Germinal center (tissue), 1 donor: Measurements from ENCODE around the gene OR2AP1.
"Not testable (repeated sequence)": the region's sequence is repeated elsewhere in the genome, so short reads cannot be mapped to it uniquely, and the experiment has no call there.

Experiments used
- DNase-seq: peaks from one replicate; pipeline ENCODE4 v3.0.0; 2012; ENCODE audit warnings: mixed read lengths, low spot score

OR2AP1 gene

DNA sequence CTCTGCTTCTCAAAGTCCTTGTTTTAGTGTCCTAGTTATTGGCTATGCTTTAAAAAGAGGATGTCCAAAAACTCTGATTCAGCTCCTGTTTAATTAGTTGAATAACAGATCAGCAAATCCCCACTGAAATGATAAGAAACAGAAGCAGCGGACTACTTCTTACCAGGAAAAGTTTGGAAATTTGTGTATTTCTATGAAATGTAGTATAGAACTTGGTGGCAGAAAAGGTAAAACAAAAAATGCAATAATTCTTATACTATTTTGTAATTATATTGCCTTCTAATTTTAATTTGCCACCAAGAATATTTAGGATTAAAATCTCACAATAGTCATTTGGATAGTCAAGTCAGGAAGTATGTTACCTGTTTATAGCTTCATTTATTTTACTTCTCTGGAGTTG, at the start of gene OR2AP1:
TSS of gene OR2AP1 (plus strand) at position 301 of the 400 bp plus-strand sequence. CDS start 1,947 bp downstream, outside the sequence.
- DNase-seq, result no peak

DNA sequence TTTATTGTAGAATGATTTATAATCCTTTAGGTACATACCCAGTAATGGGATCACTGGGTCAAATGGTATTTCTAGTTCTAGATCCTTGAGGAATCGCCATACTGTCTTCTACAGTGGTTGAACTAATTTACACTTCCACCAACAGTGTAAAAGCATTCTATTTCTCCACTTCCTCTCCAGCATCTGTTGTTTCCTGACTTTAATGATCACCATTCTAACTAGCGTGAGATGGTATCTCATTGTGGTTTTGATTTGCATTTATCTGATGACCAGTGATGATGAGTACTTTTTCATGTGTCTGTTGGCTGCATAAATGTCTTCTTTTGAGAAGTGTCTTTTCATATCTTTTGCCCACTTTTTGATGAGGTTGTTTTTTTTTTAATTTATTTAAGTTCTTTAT, 24.0 kb upstream of the OR2AP1 start:
- not testable (repeated sequence) for DNase-seq

DNA sequence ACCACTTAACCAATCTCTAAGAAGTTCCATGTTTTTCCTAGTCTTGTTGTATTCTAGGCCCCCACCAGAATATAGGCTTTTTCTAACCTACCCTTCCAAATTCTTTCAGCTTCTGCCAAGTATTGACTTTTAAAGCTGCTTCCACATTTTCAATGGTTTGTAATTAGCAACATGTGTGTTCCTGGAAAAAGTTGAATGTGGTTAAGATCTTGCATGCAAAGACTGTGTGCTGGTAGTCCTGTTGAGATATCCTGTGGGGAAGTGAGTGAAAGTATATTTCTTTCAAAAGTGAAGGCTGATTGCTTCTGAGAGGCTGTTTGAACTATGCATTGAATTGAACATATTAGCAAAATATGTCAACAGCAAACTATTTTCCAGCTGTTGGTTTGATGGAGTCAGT, 23.5 kb upstream of the OR2AP1 start:
- no peak for DNase-seq

DNA sequence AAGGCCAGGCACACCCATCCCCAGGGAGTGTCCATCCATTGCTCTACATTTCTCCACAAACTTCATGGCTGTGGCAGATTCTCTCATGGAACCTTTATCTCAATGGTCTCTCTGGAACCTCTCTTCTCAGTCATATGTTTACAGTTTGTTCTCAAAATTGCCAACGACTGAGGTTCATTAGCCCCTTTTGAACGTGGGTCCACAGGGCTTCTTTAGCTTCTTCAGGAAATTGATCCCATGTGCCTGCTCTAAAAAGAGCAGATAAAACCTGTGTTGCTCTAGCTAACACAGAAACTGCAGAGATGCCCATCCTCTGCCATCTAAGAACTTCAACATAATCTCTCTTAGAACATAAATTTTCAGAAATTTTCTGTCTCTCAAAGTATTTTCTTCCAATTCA, 23.0 kb upstream of the OR2AP1 start, which contains the start of gene OR6C4:
TSS of gene OR6C4 (plus strand) at position 301 of the 400 bp plus-strand sequence. CDS start 1,625 bp downstream, outside the sequence.
- DNase-seq, result no peak

DNA sequence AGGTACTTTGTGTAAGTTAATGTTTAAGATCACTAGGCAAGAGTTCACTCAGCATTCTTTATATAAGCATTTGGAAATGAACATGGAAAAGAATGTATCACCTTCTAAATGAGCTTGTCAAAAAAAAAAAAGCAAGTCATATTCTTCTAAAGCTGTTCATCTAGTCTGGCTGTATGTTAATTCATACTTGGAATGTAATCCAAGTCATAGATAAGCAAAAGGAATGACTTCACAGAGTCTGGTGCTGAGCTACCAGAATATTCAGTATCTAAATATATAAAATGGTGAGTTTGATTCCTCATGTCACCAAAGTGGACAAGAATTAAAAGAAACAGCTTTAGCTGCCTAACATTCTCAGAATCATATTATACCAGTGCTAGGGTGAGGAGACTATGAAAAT, 18.0 kb upstream of the OR2AP1 start:
- no peak for DNase-seq

DNA sequence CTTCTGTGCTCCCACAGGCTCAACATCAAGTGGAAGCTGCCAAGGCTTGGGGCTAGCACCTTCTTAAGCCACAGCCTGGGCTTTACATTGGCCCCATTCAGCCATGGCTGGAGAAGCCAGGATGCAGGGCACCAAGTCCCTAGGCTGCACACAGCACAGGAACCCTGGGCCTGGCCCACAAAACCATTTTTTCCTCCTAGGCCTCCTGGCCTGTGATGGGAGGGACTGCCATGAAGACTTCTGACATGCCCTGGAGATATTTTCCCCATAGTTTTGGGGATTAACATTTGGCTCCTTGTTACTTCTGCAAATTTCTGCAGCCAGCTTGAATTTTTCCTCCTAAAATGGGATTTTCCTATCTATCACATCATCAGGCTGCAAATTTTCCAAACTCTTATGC, 2.2 kb upstream of the OR2AP1 start:
- not testable (repeated sequence) for DNase-seq

DNA sequence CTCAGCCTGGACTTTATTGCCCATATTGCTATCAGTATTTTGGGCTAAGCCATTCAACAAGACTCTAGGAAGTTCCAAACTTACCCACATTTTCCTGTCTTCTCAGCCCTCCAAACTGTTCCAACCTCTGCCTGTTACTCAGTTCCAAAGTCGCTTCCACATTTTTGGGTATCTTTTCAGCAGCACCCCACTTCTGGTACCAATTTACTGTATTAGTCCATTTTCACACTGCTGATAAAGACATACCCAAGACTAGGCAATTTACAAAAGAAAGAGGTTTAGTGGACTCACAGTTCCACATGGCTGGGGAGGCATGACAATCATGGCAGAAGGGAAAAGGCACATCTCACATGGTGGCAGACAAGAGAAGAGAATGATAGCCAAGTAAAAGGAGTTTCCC, 1.6 kb upstream of the OR2AP1 start:
- not testable (repeated sequence) for DNase-seq

DNA sequence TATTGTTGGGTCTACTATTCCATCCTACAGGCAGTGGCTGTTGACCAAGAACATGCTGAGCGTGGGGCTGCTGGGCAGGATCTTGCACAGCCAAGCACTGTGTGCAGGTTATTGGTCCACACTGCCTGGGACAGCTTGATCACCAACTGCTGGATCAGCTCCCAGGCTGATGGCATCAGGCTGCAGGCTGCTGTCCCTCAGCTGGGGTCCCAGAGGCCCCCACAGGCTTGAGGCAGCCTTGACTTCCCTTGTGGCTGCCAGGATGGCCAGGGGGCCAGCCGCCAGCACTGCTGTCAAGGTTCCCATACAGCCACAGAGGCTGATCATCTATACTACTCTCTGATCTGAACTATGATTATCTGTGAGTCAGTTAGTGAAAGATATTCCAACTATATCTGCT, 9.8 kb downstream of the OR2AP1 start:
- no peak for DNase-seq

DNA sequence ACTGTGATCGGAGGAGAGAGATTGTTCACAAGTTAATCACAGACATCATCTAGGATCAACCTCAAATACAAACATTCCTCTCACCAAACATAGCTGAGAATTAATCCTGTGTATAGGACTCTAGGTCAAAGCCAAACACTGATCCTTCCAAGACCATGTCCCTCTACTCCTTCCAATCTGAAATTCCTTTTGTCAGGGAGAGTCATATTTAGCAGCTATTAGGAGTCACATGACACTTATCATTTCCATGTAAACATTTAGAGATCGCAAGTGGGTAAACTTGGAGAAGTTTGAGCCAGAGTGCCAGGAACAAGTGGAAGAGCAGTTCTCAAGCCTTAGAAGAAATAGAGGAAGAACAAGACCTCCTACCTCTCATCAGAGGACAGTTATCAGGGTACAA, 13.5 kb downstream of the OR2AP1 start:
- no peak for DNase-seq

DNA sequence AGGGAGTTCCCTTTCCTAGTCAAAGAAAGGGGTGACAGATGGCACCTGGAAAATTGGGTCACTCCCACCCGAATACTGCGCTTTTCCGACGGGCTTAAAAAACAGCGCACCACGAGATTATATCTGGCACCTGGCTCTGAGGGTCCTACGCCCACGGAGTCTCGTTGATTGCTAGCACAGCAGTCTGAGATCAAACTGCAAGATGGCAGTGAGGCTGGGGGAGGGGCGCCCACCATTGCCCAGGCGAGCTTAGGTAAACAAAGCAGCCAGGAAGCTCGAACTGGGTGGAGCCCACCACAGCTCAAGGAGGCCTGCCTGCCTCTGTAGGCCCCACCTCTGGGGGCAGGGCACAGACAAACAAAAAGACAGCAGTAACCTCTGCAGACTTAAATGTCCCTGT, 17.9 kb downstream of the OR2AP1 start:
- not testable (repeated sequence) for DNase-seq

DNA sequence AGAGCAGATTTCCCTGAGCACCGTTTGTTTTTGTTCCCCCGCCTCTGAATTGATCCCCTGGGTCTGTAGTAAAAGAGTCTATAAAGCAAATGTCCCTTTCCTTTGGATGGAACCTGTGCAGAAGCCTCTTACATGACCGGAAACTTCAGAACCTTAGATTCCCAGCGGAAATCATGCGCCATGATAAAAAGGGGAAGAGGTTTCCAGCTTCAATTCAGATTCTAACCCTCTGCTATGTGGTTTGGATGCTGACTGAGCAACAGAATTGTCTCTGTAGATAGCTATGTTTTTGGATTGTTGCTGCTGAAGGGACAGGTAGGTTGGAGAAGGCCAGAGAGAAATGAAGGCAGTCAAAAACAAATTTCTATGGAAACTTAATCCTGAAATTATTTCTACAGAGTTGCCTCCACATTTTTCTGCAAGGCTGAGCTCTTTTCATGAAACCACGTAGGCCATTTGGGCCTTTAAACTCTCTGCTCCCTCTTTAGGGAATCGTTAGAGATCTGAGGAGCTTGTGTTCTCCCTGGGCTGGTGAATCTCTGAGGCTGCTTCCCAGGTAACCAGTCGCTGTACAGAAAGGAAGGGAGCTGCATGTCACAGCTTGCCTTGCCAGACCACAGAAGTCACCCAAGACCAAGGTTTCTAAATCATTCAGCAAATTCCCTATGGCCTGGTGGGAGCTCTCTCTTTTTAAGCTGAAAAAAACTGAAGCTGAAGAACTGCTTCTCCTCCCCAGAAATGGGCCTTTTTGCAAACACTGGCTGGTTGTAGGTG, 35.7 kb downstream of the OR2AP1 start:
- no peak for DNase-seq

DNA sequence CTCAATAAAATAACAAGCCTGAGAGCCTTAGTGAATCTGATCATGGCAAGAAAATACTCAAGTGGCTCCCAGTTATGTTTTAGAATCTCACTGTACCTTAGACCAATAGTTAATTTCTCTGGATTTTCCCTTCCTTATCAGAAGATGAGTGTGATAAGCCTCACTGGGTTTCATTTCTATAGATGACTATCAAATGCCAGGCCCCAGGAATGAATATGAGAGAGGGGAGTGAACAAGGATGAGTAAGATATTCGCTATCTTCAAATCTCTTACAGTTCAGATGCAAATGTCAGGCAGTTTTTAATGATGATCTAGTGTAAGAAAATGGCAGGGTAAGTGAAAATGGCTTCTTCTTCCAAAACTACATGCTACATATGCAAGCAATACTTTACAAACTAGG, 38.3 kb downstream of the OR2AP1 start:
- DNase-seq, result no peak

DNA sequence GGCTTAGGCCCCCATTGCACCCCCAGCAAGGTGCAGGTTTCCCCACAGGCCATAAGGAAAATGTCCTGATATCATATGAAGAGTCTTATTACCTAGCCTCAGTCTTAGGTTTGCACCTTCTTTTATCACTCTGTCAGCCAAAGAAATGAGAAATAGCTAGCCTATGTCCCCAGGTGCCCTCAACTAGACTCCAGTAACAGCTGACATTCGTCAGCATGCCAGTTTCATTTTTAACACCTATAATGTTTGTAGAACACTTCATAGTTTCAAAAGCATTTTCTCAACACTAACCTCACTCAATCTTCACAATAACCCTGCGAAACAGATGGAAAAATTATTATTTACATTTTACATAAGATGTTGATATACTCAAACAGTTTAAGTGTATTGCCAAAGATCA, 40.4 kb downstream of the OR2AP1 start:
- no peak for DNase-seq

DNA sequence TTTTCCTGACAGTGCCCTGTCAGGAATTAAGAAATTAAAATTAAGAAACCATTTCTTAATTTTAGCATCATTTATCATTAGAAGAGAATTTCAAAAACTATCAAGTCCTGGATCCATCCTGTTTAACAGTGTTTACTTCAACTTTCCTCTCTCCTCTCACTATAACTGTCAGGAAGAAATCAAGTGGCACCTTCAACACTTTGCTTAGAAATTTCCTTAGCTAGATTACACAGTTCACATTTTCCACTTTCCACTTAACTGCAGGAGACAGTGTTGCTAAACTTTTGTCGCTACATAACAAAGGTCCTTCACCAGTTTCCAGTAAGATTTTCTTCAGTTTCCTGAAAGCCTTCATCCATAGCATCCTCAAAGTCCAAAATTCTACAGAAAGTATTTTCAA, 42.5 kb downstream of the OR2AP1 start:
- no peak for DNase-seq

DNA sequence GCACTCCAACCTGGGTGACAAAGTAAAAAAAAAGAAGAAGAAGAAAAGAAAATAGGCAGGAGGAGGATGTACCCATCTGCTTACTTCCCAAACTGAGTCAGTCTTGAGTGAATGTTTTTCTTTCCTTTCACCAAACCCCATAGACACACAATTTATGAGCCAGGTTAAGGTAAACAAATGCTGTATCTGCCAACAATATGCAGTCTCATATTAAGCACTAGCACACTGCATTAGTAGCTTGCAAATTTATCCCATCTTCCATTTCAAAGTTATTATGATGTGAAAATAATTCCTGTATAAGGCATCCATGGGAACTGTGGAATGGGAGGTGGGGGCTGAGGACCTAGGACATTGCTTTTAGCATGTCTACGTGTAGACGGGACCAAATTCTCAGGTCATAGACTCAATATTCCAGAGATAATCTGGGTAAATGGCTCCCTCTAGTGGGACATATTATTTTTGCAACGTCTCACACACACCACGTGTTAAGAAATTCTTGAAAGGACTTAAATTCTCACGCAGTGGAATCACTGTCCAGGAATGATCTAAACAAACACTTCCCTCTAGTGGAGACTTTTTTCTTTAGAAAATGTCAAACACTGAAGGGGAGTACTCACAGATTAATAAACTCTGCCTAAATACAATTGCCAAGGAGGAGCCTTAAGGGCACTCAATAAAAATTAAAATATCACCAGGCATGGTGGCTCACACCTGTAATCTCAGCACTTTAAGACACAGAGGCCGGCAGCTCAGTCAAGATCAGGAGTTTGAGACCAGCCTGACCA, 47.3 kb downstream of the OR2AP1 start:
- peak; percentile 83 for DNase-seq

DNA sequence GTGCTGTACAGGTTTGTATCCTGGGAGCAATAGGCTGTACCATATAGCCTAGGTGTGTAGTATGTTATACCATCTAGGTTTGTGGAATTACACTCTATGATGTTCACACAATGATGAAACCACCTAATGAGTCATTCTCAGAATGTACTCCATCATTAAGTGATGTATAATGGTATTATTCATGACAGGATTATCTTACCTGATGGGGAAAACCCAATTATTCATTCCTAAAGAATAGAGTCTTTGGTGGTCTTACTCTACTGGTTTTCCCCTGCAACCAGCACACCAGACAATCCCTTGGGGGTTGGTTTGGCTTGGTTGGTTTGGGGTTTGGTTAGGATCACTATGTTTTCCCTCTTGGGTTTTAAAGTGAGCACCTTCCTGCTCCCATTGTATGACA, 51.8 kb downstream of the OR2AP1 start:
- DNase-seq, result no peak
